Left ventricle myocardium inferior (tissue), 1 donor: ENCODE measurements around the gene FSCN2. TPM values are rescaled to one million over a fixed set of nuclear protein-coding genes. Genes with fewer than 3 reads are reported as not detected.

Experiments used
- DNase-seq: peaks from one replicate; pipeline ENCODE4 v3.0.0-alpha.2; 2020
- H3K27ac ChIP-seq: fragments of 200-600 bp; replicated peaks from 2 replicates; pipeline ENCODE4 v1.8.0; 2021
- H3K27me3 ChIP-seq: fragments of 200-600 bp; 2 replicates; pipeline ENCODE4 v1.8.0; 2021; ENCODE audit warnings: low read depth
- H3K36me3 ChIP-seq: fragments of 200-600 bp; 2 replicates; pipeline ENCODE4 v1.8.0; 2021
- H3K4me1 ChIP-seq: fragments of 200-600 bp; 2 replicates; pipeline ENCODE4 v1.8.0; 2021
- H3K4me3 ChIP-seq: fragments of 200-600 bp; 2 replicates; pipeline ENCODE4 v1.8.0; 2021; ENCODE audit warnings: mild to moderate bottlenecking, moderate library complexity
- H3K9me3 ChIP-seq: fragments of 200-600 bp; replicated peaks from 2 replicates; pipeline ENCODE4 v1.8.0; 2021
- CTCF ChIP-seq: fragments of 200-600 bp; IDR thresholded peaks from 2 replicates; pipeline ENCODE4 v1.8.0; 2021; ENCODE audit warnings: antibody characterized with exemption, mild to moderate bottlenecking, borderline replicate concordance
- intact Hi-C: fragments of 100-400 bp; cut with micrococcal nuclease; formaldehyde crosslinking; loops from one replicate; pipeline ENCODE4 v1.11.0; 2022
- total RNA-seq: library from RNA; stranded (reverse); fragmentation: NEBNext Ultra II Directional; extraction: Animal tissue kit (Norgen Biotek cat#: 25700); gene quantifications from one replicate; pipeline ENCODE4 v1.2.1, GENCODE V29; 2021
- donor health status: DM: no; HTN: yes; CAD: no; lungs with severe emphysema.

The FSCN2 gene
- total RNA-seq, 1 donor from 2014 or later, result 0.38 TPM

GRCh38 chr17:81546906-81547613 is 18.9 kb downstream of the FSCN2 start:
- DNase-seq, result no peak
- no peaks in the 10 kb centered on the region for H3K27me3 ChIP-seq
- no peaks in the 10 kb centered on the region for H3K9me3 ChIP-seq
- H3K36me3 ChIP-seq, result peaks cover 74% of the 10 kb centered on the region
- H3K27ac ChIP-seq, result no peak overlapping the region
- no peak for TF ChIP-seq CTCF
- intact Hi-C loops, result no loop called here
- H3K4me1 ChIP-seq, result peaks cover 34% of the 10 kb centered on the region
- no peak overlapping the region for H3K4me3 ChIP-seq

DNA sequence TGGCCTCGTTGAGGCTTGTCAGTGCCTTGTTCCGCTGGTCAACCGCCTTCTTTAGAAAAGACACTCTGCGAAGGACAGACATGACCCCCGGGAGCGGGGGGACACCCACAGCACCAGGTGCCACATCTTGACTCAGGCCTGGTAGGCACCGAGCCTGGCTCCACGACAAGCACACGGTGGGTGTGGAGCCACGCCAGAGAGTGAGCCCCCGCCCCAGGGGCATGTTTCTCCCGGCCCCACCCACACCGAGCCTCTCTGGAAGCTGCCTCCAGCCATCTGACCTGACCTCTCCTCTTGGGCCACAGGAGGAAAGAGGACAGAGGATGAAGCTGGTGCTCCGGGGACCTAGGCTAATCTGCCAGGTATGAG is 19.4 kb downstream of the FSCN2 start:
- Histone ChIP-seq H3K9me3 (no peaks in the 10 kb centered on the region), H3K27ac (no peak overlapping the region), H3K4me1 (peaks cover 36% of the 10 kb centered on the region), H3K4me3 (no peak overlapping the region), H3K27me3 (no peaks in the 10 kb centered on the region), H3K36me3 (peaks cover 69% of the 10 kb centered on the region)
- TF ChIP-seq CTCF, result no peak
- no peak for DNase-seq
- intact Hi-C loops, result no loop called here

- Histone ChIP-seq H3K4me1 (peaks cover 36% of the 10 kb centered on the region), H3K36me3 (peaks cover 56% of the 10 kb centered on the region), H3K9me3 (no peaks in the 10 kb centered on the region), H3K4me3 (no peak overlapping the region), H3K27ac (no peak overlapping the region), H3K27me3 (no peaks in the 10 kb centered on the region)
- DNase-seq, result no peak
- no peak for TF ChIP-seq CTCF
- intact Hi-C loops, result no loop called here
Measured at GRCh38 chr17:81549031-81549557, 20.9 kb downstream of the FSCN2 start.

DNA sequence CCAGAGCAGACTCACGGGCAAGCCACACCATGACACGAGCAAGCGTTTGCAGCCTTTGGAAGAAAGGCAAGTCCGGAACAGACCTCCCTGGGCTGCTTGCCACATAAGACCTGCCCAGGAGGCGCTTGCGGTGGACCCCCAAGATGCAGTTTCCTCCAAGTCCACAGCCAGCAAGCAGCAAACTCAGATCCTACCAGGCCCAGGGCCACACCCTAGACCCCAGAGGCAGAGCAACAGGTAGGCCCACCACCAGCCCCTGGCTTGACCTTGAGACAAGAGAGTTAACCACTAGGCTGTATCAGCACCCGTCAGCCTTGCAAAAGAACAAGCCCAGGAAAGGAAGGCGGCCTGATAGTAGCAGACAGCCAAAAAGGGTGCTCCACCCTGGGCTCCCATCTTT is 21.6 kb downstream of the FSCN2 start:
- no peaks in the 10 kb centered on the region for H3K27me3 ChIP-seq
- H3K4me3 ChIP-seq, result no peak overlapping the region
- no peak for DNase-seq
- intact Hi-C loops, result no loop called here
- H3K9me3 ChIP-seq, result no peaks in the 10 kb centered on the region
- H3K36me3 ChIP-seq, result peaks cover 48% of the 10 kb centered on the region
- peaks cover 39% of the 10 kb centered on the region for H3K4me1 ChIP-seq
- no peak overlapping the region for H3K27ac ChIP-seq
- no peak for TF ChIP-seq CTCF

DNA sequence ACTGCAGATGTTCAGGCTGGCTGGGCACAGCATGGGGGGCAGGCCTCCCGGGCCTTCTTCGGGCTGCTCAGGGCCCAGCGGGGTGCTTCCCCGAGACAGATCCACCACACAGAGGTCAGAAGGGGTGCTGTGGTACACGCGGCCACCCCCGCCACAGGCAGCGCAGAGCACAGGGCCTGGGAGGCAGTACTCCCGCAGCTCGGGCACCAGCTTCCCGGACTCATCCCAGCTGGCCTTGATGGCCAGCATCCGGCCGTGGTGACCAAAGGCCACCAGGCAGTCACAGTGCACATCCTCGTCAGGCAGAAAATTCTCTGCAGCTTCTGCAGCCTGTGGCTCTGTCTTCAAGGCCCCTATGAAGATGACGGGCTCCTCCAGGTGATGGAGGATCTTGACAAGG is 22.1 kb downstream of the FSCN2 start:
- intact Hi-C loops, result no loop called here
- no peak overlapping the region for H3K27ac ChIP-seq
- H3K27me3 ChIP-seq, result no peaks in the 10 kb centered on the region
- peaks cover 44% of the 10 kb centered on the region for H3K36me3 ChIP-seq
- H3K4me1 ChIP-seq, result peaks cover 41% of the 10 kb centered on the region
- DNase-seq, result no peak
- TF ChIP-seq CTCF, result no peak
- no peaks in the 10 kb centered on the region for H3K9me3 ChIP-seq
- H3K4me3 ChIP-seq, result no peak overlapping the region
